ENCODE data around the gene HBS1L.

DNA sequence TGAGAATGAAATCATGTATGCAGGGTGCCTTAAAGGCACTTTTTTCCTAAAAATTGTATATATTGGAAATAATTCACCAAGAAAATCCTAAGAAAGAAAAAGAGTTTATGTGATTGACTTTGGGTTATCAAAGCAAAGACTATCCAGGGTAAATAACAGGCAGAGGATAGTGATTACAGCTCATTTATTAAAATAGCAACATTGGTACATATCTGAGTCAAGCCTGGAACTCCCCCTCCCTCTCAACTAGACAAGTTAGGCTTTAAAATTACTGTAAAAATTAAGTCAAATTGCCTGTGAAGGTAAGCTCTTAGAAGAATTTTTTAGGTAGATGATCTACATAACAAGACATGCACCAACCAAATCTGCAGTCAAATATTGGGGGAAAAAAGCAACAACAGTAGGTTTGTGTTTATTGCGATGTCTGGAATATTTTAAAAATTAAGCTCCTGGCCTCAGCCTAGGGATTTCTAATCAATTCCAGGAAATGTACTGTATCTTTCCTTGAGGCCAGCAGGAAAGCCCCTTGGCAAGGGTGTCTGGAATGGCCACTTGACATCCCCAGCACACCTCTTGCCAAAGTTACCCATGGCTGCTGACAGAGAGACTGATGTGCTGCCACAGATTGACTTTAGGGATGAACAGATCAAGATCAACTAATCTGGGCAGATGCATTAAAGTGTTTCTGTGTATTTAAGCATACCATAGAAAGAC is 31.2 kb upstream of the HBS1L start:
- TF ChIP-seq, protein P1, sequence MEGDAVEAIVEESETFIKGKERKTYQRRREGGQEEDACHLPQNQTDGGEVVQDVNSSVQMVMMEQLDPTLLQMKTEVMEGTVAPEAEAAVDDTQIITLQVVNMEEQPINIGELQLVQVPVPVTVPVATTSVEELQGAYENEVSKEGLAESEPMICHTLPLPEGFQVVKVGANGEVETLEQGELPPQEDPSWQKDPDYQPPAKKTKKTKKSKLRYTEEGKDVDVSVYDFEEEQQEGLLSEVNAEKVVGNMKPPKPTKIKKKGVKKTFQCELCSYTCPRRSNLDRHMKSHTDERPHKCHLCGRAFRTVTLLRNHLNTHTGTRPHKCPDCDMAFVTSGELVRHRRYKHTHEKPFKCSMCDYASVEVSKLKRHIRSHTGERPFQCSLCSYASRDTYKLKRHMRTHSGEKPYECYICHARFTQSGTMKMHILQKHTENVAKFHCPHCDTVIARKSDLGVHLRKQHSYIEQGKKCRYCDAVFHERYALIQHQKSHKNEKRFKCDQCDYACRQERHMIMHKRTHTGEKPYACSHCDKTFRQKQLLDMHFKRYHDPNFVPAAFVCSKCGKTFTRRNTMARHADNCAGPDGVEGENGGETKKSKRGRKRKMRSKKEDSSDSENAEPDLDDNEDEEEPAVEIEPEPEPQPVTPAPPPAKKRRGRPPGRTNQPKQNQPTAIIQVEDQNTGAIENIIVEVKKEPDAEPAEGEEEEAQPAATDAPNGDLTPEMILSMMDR (IDR thresholded peaks at IDR 0.05): no peak
- TF ChIP-seq POLR2A (IDR thresholded peaks at IDR 0.05): no peak

Measured in thyroid gland (tissue), 4 donors.